AG09319 (cell line): Measurements from ENCODE around the gene ZNF598.
A peak's percentile ranks its signal among the peaks of the same experiment; 100 is the strongest.

Experiments used
- DNase-seq: peaks from one replicate; pipeline ENCODE4 v3.0.0-alpha.2; 2010; ENCODE audit warnings: low read depth; ENCODE audit errors: extremely low read depth
- TF ChIP-seq, protein P1 (sequence below): IDR thresholded peaks from 2 replicates; pipeline ENCODE4 v1.5.1; 2011; ENCODE audit warnings: low read depth, mild to moderate bottlenecking, inconsistent platforms, low read length, moderate library complexity

The ZNF598 gene

DNA sequence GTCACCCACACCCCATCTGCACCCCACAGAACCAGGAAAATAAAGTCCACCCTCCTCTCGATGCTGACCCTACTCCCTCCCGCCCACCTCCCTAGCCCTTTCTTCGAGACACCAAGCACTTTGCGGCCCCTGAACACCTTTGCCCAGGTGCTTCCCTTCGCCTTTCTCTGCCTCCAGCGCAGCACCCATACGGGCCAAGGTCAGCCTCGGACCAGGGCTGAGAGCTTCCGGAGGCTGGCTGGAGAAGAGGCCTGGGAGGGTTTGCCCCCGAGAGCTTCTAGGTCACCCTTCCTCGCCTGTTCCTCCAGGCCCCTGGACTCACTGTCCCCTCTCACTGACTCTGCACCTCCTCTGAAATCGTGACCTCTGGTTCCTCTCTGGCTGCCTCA lies 14.4 kb upstream of the ZNF598 start:
- DNase-seq, result no peak
- TF ChIP-seq, protein P1, sequence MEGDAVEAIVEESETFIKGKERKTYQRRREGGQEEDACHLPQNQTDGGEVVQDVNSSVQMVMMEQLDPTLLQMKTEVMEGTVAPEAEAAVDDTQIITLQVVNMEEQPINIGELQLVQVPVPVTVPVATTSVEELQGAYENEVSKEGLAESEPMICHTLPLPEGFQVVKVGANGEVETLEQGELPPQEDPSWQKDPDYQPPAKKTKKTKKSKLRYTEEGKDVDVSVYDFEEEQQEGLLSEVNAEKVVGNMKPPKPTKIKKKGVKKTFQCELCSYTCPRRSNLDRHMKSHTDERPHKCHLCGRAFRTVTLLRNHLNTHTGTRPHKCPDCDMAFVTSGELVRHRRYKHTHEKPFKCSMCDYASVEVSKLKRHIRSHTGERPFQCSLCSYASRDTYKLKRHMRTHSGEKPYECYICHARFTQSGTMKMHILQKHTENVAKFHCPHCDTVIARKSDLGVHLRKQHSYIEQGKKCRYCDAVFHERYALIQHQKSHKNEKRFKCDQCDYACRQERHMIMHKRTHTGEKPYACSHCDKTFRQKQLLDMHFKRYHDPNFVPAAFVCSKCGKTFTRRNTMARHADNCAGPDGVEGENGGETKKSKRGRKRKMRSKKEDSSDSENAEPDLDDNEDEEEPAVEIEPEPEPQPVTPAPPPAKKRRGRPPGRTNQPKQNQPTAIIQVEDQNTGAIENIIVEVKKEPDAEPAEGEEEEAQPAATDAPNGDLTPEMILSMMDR, result no peak

DNA sequence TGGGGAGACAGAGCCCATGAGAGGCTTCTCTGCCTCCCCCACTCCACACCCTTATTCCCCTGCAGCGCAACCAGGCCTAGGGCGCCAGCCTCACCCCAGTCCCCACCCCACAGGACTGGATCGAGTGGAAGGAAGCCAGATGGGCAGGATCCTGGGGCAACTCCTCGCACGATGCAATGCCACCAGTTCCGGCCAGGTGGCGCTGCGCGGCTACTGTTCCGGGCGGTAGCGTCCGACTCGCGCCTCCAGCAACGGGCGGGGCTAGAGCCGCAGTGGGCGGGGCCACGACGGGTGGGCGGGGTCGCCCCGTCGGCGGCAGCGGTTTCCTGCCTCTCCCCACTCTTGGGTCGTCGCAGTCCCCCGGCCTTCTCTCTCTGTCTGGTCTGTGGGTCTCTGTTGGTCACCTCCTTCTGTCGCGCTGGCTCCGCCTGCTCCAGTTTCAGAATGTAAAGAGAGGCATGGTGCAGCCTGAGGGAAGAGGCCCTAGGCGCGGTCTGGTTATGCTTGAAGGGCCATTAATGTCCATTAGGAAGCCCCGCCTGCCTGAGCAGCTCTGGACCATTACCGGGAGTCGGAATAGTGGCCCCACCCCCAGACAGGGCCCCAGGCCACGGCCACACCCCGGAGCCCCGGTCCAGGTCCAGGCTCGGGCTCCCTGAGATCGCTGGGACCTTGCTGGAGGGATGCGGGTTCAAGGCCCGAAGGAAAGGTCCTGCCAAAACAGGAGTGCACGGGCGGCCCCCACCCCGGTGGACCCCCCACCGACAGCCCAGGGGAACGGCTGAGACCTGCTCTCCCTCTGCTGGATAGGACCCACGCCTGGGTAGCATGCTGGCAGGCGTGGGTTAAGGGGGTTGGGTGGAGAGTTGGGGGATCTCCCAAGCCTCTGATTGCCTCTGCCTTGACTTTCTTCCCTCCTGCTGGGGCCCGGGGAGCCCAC lies 13.7 kb upstream of the ZNF598 start:
- TF ChIP-seq, protein P1, result peak; percentile 84
- DNase-seq, result peak; percentile 65

DNA sequence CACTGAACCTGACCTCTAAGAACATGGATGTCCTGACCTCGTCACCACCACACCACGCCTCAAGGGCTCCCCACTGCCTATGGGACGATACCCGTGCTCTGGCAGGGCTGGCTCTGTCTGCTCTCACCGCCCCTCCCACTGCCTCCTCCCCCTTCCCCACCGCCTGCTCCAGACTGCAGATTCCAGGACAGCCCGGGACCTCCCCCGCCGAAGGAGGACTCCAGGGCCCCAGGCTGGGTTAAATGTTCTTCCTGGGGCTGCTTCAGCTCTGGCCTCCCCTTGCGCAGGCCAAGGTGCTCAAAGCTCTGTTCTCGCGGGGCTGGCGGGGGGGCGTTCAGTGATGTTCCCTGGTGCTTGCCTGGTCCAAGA lies 13.1 kb upstream of the ZNF598 start:
- TF ChIP-seq, protein P1, result no peak
- DNase-seq, result no peak

DNA sequence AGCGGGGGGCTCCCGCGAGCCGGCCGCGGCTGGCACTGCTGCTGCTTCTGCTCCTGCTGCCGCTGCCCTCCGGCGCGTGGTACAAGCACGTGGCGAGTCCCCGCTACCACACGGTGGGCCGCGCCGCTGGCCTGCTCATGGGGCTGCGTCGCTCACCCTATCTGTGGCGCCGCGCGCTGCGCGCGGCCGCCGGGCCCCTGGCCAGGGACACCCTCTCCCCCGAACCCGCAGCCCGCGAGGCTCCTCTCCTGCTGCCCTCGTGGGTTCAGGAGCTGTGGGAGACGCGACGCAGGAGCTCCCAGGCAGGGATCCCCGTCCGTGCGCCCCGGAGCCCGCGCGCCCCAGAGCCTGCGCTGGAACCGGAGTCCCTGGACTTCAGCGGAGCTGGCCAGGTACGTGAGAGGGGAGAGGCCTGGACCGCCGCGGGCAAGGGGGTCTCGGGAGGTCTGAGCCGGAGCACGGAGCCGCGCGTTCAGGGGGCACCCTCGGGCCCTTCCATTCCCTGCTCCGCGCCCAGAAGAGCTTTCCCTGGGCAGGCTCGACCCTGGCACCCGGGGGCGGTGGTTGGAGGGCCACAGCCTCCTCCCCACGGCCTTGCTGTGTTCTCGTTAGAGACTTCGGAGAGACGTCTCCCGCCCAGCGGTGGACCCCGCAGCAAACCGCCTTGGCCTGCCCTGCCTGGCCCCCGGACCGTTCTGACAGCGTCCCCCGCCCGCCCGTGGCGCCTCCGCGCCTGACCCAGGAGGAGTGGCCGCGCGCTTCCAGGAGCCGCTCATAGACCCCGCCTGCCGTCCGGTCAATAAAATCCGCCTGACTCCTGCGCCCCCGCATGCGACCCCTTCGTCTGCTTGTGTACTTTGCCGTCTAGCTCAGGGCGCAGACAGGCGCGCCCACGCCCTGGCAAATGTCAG lies 10.6 kb upstream of the ZNF598 start:
- no peak for DNase-seq
- TF ChIP-seq, protein P1, result no peak

DNA sequence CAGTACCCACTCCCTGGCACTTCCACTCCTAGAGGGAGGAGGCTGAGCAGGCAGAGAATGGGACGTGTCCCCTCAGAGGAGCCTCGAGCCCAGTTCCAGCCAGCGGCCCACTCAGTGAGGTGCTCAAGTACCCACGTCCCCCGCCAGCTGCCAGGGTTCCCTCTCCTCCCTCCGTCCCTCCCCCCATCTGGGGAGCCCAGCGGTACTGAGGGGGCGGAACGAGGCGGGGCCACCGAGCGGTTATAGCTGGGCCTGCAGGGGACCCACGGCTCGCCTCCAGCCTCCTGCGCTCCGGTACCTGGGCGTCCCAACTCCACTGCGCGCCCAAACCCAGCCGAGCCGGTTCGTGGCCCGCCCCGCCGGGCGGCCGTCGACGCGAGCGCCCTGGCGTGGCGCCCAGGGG lies 9.9 kb upstream of the ZNF598 start, which contains the start of gene NPW:
NPW (plus strand) TSS at position 268 of the 403 bp plus-strand sequence.
- TF ChIP-seq, protein P1, result no peak
- no peak for DNase-seq

DNA sequence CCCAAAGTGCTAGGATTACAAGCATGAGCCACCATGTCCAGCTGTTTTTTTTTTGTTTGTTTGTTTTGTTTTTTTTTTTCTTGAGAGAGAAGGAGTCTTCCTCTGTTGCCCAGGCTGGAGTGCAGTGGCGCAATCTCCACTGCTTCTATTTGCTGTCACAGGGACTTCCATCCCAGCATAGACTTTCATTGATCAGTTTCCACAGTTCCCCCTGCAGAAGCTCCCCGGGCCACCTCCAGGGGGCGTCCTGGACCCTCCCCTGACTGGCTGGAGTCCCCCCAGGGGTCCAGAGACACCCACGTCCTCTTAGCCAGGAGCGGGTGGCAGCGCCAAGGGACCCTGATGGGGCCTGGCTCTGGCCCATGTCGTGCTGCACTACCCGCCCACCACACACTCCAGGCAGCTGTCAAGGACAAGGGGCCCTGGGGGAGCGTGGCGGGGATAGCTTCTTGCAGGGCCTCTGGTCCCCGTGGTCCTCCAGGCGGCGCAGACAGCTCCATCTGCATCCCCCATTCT lies 6.8 kb upstream of the ZNF598 start:
- TF ChIP-seq, protein P1, result peak; percentile 46
- no peak for DNase-seq

DNA sequence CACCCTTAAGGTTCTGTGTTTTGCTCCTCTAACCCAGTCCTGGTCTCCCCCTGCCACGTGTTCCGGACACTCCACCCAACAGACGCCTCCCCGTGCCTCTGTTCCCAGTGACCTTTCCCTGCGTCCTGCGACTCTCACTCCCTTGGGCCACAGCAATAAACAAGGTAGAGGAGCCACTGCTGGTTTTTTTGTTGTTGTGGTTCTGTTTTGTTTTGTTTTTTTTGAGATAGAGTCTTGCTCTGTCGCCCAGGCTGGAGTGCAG lies 6.3 kb upstream of the ZNF598 start:
- TF ChIP-seq, protein P1, result no peak

More for the DNA sequence above, 6.3 kb upstream of the ZNF598 start:
- DNase-seq, result no peak
